Measurements from ENCODE around the gene NPAS3. TPM values are rescaled to one million over a fixed set of nuclear protein-coding genes. Genes with fewer than 3 reads are reported as not detected.
A peak's percentile ranks its signal among the peaks of the same experiment; 100 is the strongest.

Gene NPAS3
- total RNA-seq, 1 donor from 2014 or later: not detected

GRCh38 chr14:33039311-33039710, 100.6 kb downstream of the NPAS3 start:
- no peaks in the 10 kb centered on the region for H3K9me3 ChIP-seq (ENCODE audit: low read depth)
- H3K9me3 Mint-ChIP-seq: peaks cover 28% of the 10 kb centered on the region
- TF ChIP-seq CTCF (IDR thresholded peaks at IDR 0.05): no peak
- no peak for TF ChIP-seq EZH2 (IDR thresholded peaks at IDR 0.05)
- no peak for TF ChIP-seq EZH2phosphoT487 (IDR thresholded peaks at IDR 0.05)
- peak overlapping the region; percentile 22 for H2AFZ ChIP-seq (replicated peaks)
- no peaks in the 10 kb centered on the region for H3K27me3 Mint-ChIP-seq (ENCODE audit: insufficient read depth, low read depth)
- no peaks in the 10 kb centered on the region for H3K36me3 ChIP-seq
- no peak for DNase-seq (ENCODE audit: low spot score)
- peak overlapping the region; percentile 81 for H3K27ac Mint-ChIP-seq
- H3K4me1 Mint-ChIP-seq: peaks cover 29% of the 10 kb centered on the region
- H3K27me3 ChIP-seq: no peaks in the 10 kb centered on the region
- no peak overlapping the region for H3K27ac ChIP-seq
- H3K4me3 ChIP-seq: no peak overlapping the region
- H4K20me1 ChIP-seq (ENCODE audit: low read depth): no peaks in the 10 kb centered on the region
- H3K79me2 ChIP-seq (ENCODE audit: low read depth): no peaks in the 10 kb centered on the region
- peak overlapping the region; percentile 0 for H3K4me3 Mint-ChIP-seq
- no peak overlapping the region for H3K9ac ChIP-seq
- H3K4me2 ChIP-seq: no peak overlapping the region
- no peaks in the 10 kb centered on the region for H3K4me1 ChIP-seq
- H3F3A ChIP-seq (ENCODE audit: low read depth): no peaks in the 10 kb centered on the region
- H3K36me3 Mint-ChIP-seq: peaks cover 17% of the 10 kb centered on the region

- H3K27me3 ChIP-seq: no peaks in the 10 kb centered on the region
- H4K20me1 ChIP-seq (ENCODE audit: low read depth): no peaks in the 10 kb centered on the region
- Mint-ChIP-seq H3K9me3 (peaks cover 40% of the 10 kb centered on the region), H3K27ac (no peak overlapping the region), H3K4me1 (peaks cover 28% of the 10 kb centered on the region), H3K4me3 (no peak overlapping the region), H3K36me3 (peaks cover 26% of the 10 kb centered on the region), H3K27me3 (ENCODE audit: insufficient read depth, low read depth) (no peaks in the 10 kb centered on the region)
- no peak overlapping the region for H3K9ac ChIP-seq
- no peak for DNase-seq (ENCODE audit: low spot score)
- no peaks in the 10 kb centered on the region for H3F3A ChIP-seq (ENCODE audit: low read depth)
- H3K4me1 ChIP-seq: no peaks in the 10 kb centered on the region
- no peak overlapping the region for H3K4me3 ChIP-seq
- no peak overlapping the region for H3K27ac ChIP-seq
- H3K9me3 ChIP-seq (ENCODE audit: low read depth): no peaks in the 10 kb centered on the region
- H2AFZ ChIP-seq (replicated peaks): no peak overlapping the region
- TF ChIP-seq CTCF (IDR thresholded peaks at IDR 0.05) (no peak), EZH2 (IDR thresholded peaks at IDR 0.05) (no peak), EZH2phosphoT487 (IDR thresholded peaks at IDR 0.05) (no peak)
- H3K79me2 ChIP-seq (ENCODE audit: low read depth): no peaks in the 10 kb centered on the region
- no peaks in the 10 kb centered on the region for H3K36me3 ChIP-seq
- no peak overlapping the region for H3K4me2 ChIP-seq
These were observed 101.9 kb downstream of the NPAS3 start for GRCh38 chr14:33040372-33041140.

- no peak overlapping the region for H3K27ac Mint-ChIP-seq
- H3K36me3 ChIP-seq: no peaks in the 10 kb centered on the region
- peaks cover 48% of the 10 kb centered on the region for H3K9me3 Mint-ChIP-seq
- H3K4me1 ChIP-seq: no peaks in the 10 kb centered on the region
- TF ChIP-seq CTCF (IDR thresholded peaks at IDR 0.05): no peak
- TF ChIP-seq EZH2phosphoT487 (IDR thresholded peaks at IDR 0.05): no peak
- TF ChIP-seq EZH2 (IDR thresholded peaks at IDR 0.05): no peak
- H3K4me1 Mint-ChIP-seq: peaks cover 28% of the 10 kb centered on the region
- H3F3A ChIP-seq (ENCODE audit: low read depth): no peaks in the 10 kb centered on the region
- H3K27ac ChIP-seq: no peak overlapping the region
- H3K9me3 ChIP-seq (ENCODE audit: low read depth): no peaks in the 10 kb centered on the region
- H2AFZ ChIP-seq (replicated peaks): no peak overlapping the region
- no peak overlapping the region for H3K4me3 Mint-ChIP-seq
- no peaks in the 10 kb centered on the region for H3K27me3 Mint-ChIP-seq (ENCODE audit: insufficient read depth, low read depth)
- no peak overlapping the region for H3K9ac ChIP-seq
- no peak overlapping the region for H3K4me2 ChIP-seq
- H3K36me3 Mint-ChIP-seq: peaks cover 33% of the 10 kb centered on the region
- no peak for DNase-seq (ENCODE audit: low spot score)
- no peaks in the 10 kb centered on the region for H3K27me3 ChIP-seq
- H3K79me2 ChIP-seq (ENCODE audit: low read depth): no peaks in the 10 kb centered on the region
- no peak overlapping the region for H3K4me3 ChIP-seq
- H4K20me1 ChIP-seq (ENCODE audit: low read depth): no peaks in the 10 kb centered on the region
These were observed 103.9 kb downstream of the NPAS3 start for GRCh38 chr14:33042591-33042990.
